Dendritic cell treated with granulocyte-macrophage colony-stimulating factor and Interleukin-4, amounts not matched to agents 40 ng/mL and 50 ng/mL, for 4 days (primary cell): Measurements from ENCODE around the gene SLC25A41.
A peak's percentile ranks its signal among the peaks of the same experiment; 100 is the strongest.
"Not testable (repeated sequence)": the region's sequence is repeated elsewhere in the genome, so short reads cannot be mapped to it uniquely, and the experiment has no call there.

Experiments used
- H3K27ac Mint-ChIP-seq: one replicate; pipeline ENCODE4 v1.8.0; 2022; ENCODE audit warnings: mild to moderate bottlenecking, mixed read lengths
- H3K27me3 Mint-ChIP-seq: one replicate; pipeline ENCODE4 v1.8.0; 2022; ENCODE audit warnings: mild to moderate bottlenecking, mixed read lengths
- H3K36me3 Mint-ChIP-seq: one replicate; pipeline ENCODE4 v1.8.0; 2022; ENCODE audit warnings: low read depth, mixed read lengths
- H3K4me1 Mint-ChIP-seq: one replicate; pipeline ENCODE4 v1.8.0; 2022; ENCODE audit warnings: low read depth, mixed read lengths
- H3K4me3 Mint-ChIP-seq: one replicate; pipeline ENCODE4 v1.8.0; 2022; ENCODE audit warnings: mild to moderate bottlenecking, moderate library complexity, mixed read lengths
- H3K9me3 Mint-ChIP-seq: one replicate; pipeline ENCODE4 v1.8.0; 2022; ENCODE audit warnings: mixed read lengths
- intact Hi-C: fragments of 100-400 bp; cut with micrococcal nuclease; formaldehyde crosslinking; loops from one replicate; pipeline ENCODE4 v1.15.0; 2022

Gene SLC25A41

GRCh38 chr19:6414793-6415590 lies 18.6 kb downstream of the SLC25A41 start:
- intact Hi-C loops = no loop called here
- peaks cover 74% of the 10 kb centered on the region for H3K36me3 Mint-ChIP-seq
- no peak overlapping the region for H3K27ac Mint-ChIP-seq
- H3K4me3 Mint-ChIP-seq = no peak overlapping the region
- no peaks in the 10 kb centered on the region for H3K9me3 Mint-ChIP-seq
- H3K4me1 Mint-ChIP-seq = peaks cover 2% of the 10 kb centered on the region
- no peaks in the 10 kb centered on the region for H3K27me3 Mint-ChIP-seq

- no peaks in the 10 kb centered on the region for H3K4me1 Mint-ChIP-seq
- peaks cover 64% of the 10 kb centered on the region for H3K36me3 Mint-ChIP-seq
- H3K4me3 Mint-ChIP-seq = no peak overlapping the region
- H3K27me3 Mint-ChIP-seq = no peaks in the 10 kb centered on the region
- intact Hi-C loops = no loop called here
- H3K9me3 Mint-ChIP-seq = no peaks in the 10 kb centered on the region
- H3K27ac Mint-ChIP-seq = no peak overlapping the region
Observed at GRCh38 chr19:6413721-6414643, 19.6 kb downstream of the SLC25A41 start.

DNA sequence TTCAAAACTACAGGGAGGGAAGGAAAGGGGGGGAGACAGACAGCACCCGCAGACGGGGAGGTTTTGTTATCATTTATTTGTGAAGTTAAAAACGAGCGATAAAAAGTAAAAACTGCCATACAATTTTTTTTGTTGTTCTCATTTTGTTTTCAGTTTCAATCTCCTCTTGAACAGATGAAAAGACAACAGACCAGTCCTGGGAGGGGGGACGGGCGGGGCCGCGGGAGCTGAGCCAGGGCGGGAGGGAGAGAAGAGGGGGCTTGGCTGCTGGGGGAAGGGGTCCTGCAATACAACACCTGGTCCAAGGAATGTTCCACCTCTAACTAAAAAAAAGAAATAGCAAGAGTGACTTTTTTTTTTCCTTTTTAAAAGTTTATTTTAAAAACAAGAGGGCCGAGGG lies 20.3 kb downstream of the SLC25A41 start:
- intact Hi-C loops = no loop called here
- Mint-ChIP-seq H3K27me3 (no peaks in the 10 kb centered on the region), H3K36me3 (peaks cover 57% of the 10 kb centered on the region)

GRCh38 chr19:6412447-6413091 lies 21.0 kb downstream of the SLC25A41 start:
- Mint-ChIP-seq H3K36me3 (peaks cover 50% of the 10 kb centered on the region), H3K4me3 (no peak overlapping the region), H3K27me3 (no peaks in the 10 kb centered on the region), H3K9me3 (no peaks in the 10 kb centered on the region), H3K27ac (no peak overlapping the region), H3K4me1 (no peaks in the 10 kb centered on the region)
- intact Hi-C loops = no loop called here

More for the DNA sequence above, 20.3 kb downstream of the SLC25A41 start:
- no peaks in the 10 kb centered on the region for H3K9me3 Mint-ChIP-seq
- H3K4me1 Mint-ChIP-seq = no peaks in the 10 kb centered on the region
- H3K27ac Mint-ChIP-seq = no peak overlapping the region
- no peak overlapping the region for H3K4me3 Mint-ChIP-seq

DNA sequence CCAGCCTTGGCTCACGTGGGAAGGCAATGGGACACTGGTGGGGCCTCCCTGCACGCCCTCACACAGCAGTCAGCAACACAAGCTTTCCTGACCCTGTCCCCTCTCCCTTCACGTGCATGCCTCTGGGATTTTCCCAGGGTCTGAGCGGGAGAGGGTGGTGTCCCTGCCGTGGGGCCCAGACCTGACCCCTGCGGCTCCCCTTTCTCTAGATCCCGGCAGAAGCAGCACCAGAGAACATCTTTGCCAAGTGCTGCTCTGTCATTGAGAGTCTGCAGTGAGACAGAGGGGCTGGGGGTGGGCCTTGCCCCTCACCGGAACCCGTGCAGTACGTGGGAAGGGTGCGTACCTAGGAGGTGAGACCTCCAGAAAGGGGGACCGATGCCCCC lies 21.5 kb downstream of the SLC25A41 start:
- no peak overlapping the region for H3K27ac Mint-ChIP-seq
- no peaks in the 10 kb centered on the region for H3K4me1 Mint-ChIP-seq
- no peaks in the 10 kb centered on the region for H3K27me3 Mint-ChIP-seq
- H3K36me3 Mint-ChIP-seq = peaks cover 45% of the 10 kb centered on the region
- H3K9me3 Mint-ChIP-seq = no peaks in the 10 kb centered on the region
- intact Hi-C loops = no loop called here
- H3K4me3 Mint-ChIP-seq = no peak overlapping the region

GRCh38 chr19:6409346-6409745 lies 24.2 kb downstream of the SLC25A41 start:
- Mint-ChIP-seq H3K36me3 (peaks cover 18% of the 10 kb centered on the region), H3K27me3 (no peaks in the 10 kb centered on the region), H3K4me1 (peaks cover 5% of the 10 kb centered on the region), H3K4me3 (no peak overlapping the region), H3K27ac (no peak overlapping the region), H3K9me3 (no peaks in the 10 kb centered on the region)
- intact Hi-C loops = no loop called here

- H3K27ac Mint-ChIP-seq = peak overlapping the region; percentile 55
- intact Hi-C loops = no loop called here
- H3K4me1 Mint-ChIP-seq = peaks cover 11% of the 10 kb centered on the region
- no peaks in the 10 kb centered on the region for H3K36me3 Mint-ChIP-seq
- no peak overlapping the region for H3K4me3 Mint-ChIP-seq
- no peaks in the 10 kb centered on the region for H3K9me3 Mint-ChIP-seq
- no peaks in the 10 kb centered on the region for H3K27me3 Mint-ChIP-seq
Observed at GRCh38 chr19:6406401-6406800, 27.2 kb downstream of the SLC25A41 start.

DNA sequence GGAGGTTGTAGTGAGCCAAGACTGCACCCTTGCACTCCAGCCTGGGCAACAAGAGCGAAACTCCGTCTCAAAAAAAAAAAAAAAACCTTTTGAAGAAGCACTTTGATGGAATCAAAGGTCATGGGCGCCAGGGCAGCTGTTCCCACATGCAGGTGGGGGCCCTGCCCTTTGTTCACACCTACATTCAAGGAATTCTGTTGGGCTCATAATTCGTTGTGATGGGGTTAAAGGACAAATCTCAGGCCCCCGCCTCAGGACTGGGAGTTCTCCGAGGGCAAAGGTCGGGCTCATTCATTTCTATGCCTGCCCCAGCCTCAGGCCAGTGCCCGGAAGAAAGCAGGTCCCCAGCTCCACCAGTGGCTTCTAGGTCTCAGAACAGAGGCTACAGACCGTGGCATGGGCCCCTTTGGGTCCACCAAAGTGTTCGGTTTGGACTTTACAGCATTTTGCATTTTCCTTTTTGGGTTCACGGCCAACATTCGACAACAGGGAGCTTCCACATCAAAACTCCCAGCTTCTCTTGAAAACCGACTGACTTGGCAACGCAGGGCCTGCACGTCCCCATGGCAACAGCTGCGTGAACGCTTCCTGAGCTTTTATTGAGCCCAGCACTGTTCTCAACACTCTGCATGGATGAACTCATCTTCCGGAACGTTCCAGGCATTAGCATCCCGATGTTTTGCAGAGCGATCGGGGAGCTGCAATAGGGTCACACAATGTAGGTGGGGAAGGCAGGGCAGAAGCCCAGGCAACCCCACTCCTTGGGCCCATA lies 30.5 kb downstream of the SLC25A41 start:
- Mint-ChIP-seq H3K4me3 (no peak overlapping the region), H3K9me3 (no peaks in the 10 kb centered on the region), H3K27ac (no peak overlapping the region), H3K27me3 (no peaks in the 10 kb centered on the region), H3K36me3 (no peaks in the 10 kb centered on the region), H3K4me1 (peaks cover 11% of the 10 kb centered on the region)
- intact Hi-C loops = no loop called here

DNA sequence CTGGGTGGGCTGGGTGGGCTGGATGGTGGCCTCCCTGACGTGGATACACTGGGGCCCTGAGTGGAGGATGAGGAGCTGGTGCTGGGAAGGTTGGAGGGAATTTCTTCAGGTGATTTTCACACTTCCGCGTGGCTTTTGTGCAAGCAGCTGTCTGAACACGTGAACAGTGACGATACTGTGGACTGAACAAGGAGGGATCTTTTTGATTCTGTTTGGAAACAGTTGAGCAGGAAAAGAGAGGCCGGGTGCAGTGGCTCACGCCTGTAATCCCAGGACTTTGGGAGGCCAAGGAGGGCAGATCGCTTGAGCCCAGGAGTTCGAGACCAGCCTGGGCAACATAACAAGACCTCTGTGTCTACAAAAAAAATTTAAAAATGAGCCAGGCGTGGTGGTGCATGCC lies 31.5 kb downstream of the SLC25A41 start:
- H3K9me3 Mint-ChIP-seq = no peaks in the 10 kb centered on the region
- peaks cover 11% of the 10 kb centered on the region for H3K4me1 Mint-ChIP-seq
- intact Hi-C loops = no loop called here
- no peak overlapping the region for H3K27ac Mint-ChIP-seq
- H3K27me3 Mint-ChIP-seq = no peaks in the 10 kb centered on the region
- H3K36me3 Mint-ChIP-seq = no peaks in the 10 kb centered on the region
- H3K4me3 Mint-ChIP-seq = no peak overlapping the region

- H3K36me3 Mint-ChIP-seq, H3K27ac Mint-ChIP-seq, intact Hi-C loops, H3K4me3 Mint-ChIP-seq, H3K9me3 Mint-ChIP-seq, H3K27me3 Mint-ChIP-seq, H3K4me1 Mint-ChIP-seq: not testable (repeated sequence)
Observed at GRCh38 chr19:6400062-6400944, 33.3 kb downstream of the SLC25A41 start.

DNA sequence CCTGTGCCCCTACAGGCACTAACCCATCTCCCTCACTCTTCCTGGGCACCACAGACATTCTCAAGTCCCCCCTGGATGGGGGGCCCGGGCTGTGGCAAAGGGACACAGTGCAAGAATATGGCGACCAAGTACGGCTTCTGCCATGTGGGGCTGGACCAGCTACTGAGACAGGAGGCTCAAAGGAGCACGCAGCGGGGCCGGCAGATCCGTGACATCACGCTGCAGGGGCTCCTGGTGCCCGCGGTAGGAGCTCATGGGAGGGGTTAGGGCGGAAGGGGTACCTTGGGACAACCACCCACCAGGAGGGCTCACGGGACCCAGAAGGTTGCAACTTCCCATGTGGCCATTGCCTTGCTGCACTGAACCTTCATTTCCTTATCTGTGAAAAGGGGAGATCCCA lies 37.3 kb downstream of the SLC25A41 start:
- Mint-ChIP-seq H3K4me1 (peaks cover 28% of the 10 kb centered on the region), H3K36me3 (peaks cover 28% of the 10 kb centered on the region), H3K4me3 (no peak overlapping the region), H3K27me3 (no peaks in the 10 kb centered on the region), H3K9me3 (no peaks in the 10 kb centered on the region), H3K27ac (no peak overlapping the region)
- intact Hi-C loops = no loop called here

- no peak overlapping the region for H3K4me3 Mint-ChIP-seq
- H3K4me1 Mint-ChIP-seq = peaks cover 34% of the 10 kb centered on the region
- intact Hi-C loops = no loop called here
- peak overlapping the region; percentile 97 for H3K27ac Mint-ChIP-seq
- H3K36me3 Mint-ChIP-seq = peaks cover 41% of the 10 kb centered on the region
- H3K27me3 Mint-ChIP-seq = no peaks in the 10 kb centered on the region
- H3K9me3 Mint-ChIP-seq = no peaks in the 10 kb centered on the region
Observed at GRCh38 chr19:6394831-6395230, 38.7 kb downstream of the SLC25A41 start.

DNA sequence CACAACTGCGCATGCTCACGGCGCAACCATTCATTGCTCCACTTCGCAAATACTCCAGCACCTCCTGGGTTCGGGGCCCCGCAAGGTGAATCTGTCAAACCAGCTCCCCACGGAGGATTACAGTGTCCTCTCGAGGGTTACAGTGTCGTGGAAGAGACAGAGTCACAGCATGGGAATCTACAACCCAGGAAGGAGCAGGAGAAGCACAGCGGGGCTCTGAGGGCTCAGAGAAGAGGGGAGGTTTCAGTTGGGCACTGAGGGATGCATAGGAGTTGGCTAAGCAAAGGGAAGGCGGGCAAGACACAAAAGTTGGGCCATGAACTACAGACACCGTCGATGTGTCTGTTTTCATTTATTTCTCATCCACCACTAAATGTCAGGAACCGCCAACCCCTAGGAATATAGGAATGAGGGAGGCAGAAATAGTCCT lies 39.6 kb downstream of the SLC25A41 start:
- peaks cover 49% of the 10 kb centered on the region for H3K36me3 Mint-ChIP-seq
- peak overlapping the region; percentile 97 for H3K4me3 Mint-ChIP-seq
- no peaks in the 10 kb centered on the region for H3K9me3 Mint-ChIP-seq
- no peaks in the 10 kb centered on the region for H3K27me3 Mint-ChIP-seq
- peaks cover 34% of the 10 kb centered on the region for H3K4me1 Mint-ChIP-seq
- intact Hi-C loops = loop anchor here (1.0 to 2.0 kb wide), 2 partner anchors 21 to 31 kb away; partner anchors contain the start of gene KHSRP
- peak overlapping the region; percentile 97 for H3K27ac Mint-ChIP-seq
